Skeletal muscle satellite cell (primary cell): ENCODE results near the gene AFAP1L2.

ENCODE experiments used
- H3K27me3 ChIP-seq: 2 replicates; pipeline ENCODE4 v1.7.0; 2013; ENCODE audit warnings: low read length; ENCODE audit not compliant: control insufficient read depth, insufficient read depth
- H3K36me3 ChIP-seq: 2 replicates; pipeline ENCODE4 v1.7.0; 2013; ENCODE audit warnings: mild to moderate bottlenecking, control low read depth, low read length; ENCODE audit not compliant: insufficient read depth
- H3K4me1 ChIP-seq: 2 replicates; pipeline ENCODE4 v1.7.0; 2013; ENCODE audit warnings: low read length; ENCODE audit not compliant: control insufficient read depth, insufficient read depth
- H3K4me2 ChIP-seq: 2 replicates; pipeline ENCODE4 v1.7.0; 2013; ENCODE audit warnings: mild to moderate bottlenecking, low read length
- H3K4me3 ChIP-seq: 2 replicates; pipeline ENCODE4 v1.7.0; 2013; ENCODE audit warnings: low read length
- H3K9ac ChIP-seq: 2 replicates; pipeline ENCODE4 v1.7.0; 2013; ENCODE audit warnings: mild to moderate bottlenecking, low read depth, low read length, moderate library complexity
- H3K9me3 ChIP-seq: replicated peaks from 2 replicates; pipeline ENCODE4 v1.7.0; 2013; ENCODE audit warnings: mild to moderate bottlenecking, control low read depth, low read length

Gene AFAP1L2

DNA sequence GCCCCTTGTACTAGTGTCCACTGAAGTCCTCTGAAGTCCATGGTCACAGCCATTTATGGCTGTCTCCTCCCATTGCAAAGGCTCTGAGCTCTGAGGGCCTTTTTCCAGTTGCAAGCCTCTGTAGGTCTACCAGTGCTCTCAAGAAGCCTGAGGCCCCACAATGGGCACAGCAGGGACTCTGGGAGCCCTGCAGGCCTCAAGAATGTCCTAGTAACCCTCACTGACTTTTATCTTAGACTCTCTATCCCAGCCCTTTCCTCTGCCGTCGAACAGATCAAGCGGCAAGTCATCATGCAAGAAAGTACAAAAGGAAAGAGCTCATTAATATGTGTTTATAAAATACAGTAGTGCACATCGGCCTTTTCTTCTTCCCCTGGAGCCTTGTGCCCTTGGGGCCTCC, 141.8 kb downstream of the AFAP1L2 start:
- Histone ChIP-seq H3K4me1 (peaks cover 13% of the 10 kb centered on the region), H3K27me3 (peaks cover 9% of the 10 kb centered on the region), H3K4me3 (no peak overlapping the region), H3K4me2 (no peak overlapping the region), H3K9ac (no peak overlapping the region), H3K36me3 (no peaks in the 10 kb centered on the region), H3K9me3 (no peaks in the 10 kb centered on the region)

GRCh38 chr10:114261076-114261475, 143.2 kb downstream of the AFAP1L2 start:
- H3K27me3 ChIP-seq = peaks cover 5% of the 10 kb centered on the region
- no peaks in the 10 kb centered on the region for H3K36me3 ChIP-seq
- H3K4me1 ChIP-seq = peaks cover 13% of the 10 kb centered on the region
- H3K4me2 ChIP-seq = no peak overlapping the region
- H3K4me3 ChIP-seq = no peak overlapping the region
- H3K9ac ChIP-seq = no peak overlapping the region
- H3K9me3 ChIP-seq = no peaks in the 10 kb centered on the region

- H3K27me3 ChIP-seq = peaks cover 2% of the 10 kb centered on the region
These were observed 143.9 kb downstream of the AFAP1L2 start for GRCh38 chr10:114260366-114260765.

GRCh38 chr10:114259824-114260223, 144.5 kb downstream of the AFAP1L2 start:
- Histone ChIP-seq H3K27me3 (no peaks in the 10 kb centered on the region), H3K4me2 (no peak overlapping the region), H3K9me3 (no peaks in the 10 kb centered on the region), H3K4me3 (no peak overlapping the region), H3K9ac (no peak overlapping the region), H3K36me3 (no peaks in the 10 kb centered on the region), H3K4me1 (peaks cover 13% of the 10 kb centered on the region)

More at GRCh38 chr10:114260366-114260765, 143.9 kb downstream of the AFAP1L2 start:
- no peaks in the 10 kb centered on the region for H3K9me3 ChIP-seq
- H3K36me3 ChIP-seq = no peaks in the 10 kb centered on the region
- no peak overlapping the region for H3K9ac ChIP-seq
- no peak overlapping the region for H3K4me3 ChIP-seq
- no peak overlapping the region for H3K4me2 ChIP-seq
- peaks cover 13% of the 10 kb centered on the region for H3K4me1 ChIP-seq

GRCh38 chr10:114258274-114258840, 145.9 kb downstream of the AFAP1L2 start:
- Histone ChIP-seq H3K4me2 (no peak overlapping the region), H3K4me1 (peaks cover 13% of the 10 kb centered on the region), H3K27me3 (no peaks in the 10 kb centered on the region), H3K9me3 (no peaks in the 10 kb centered on the region), H3K36me3 (no peaks in the 10 kb centered on the region), H3K4me3 (no peak overlapping the region), H3K9ac (no peak overlapping the region)

DNA sequence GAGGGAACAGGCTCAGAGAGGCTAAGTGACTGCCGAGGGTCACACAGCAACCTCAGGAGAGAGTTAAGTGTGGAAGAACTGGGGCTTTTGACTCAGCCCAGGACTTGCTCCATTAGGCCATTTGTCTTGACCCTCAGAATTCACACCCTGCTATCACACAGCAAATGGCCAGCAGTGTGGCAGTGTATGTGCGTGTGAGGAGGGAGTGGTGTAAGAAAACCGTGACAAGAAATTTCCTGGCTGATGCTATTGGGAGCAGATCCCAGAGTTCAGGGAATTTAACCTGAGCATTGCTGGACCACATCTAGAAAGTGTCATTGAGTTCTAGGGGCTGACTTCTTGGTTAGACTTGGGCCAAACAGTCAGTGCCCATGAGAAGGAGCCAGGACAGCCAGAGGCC, 146.8 kb downstream of the AFAP1L2 start:
- H3K4me1 ChIP-seq = peaks cover 13% of the 10 kb centered on the region
- H3K36me3 ChIP-seq = no peaks in the 10 kb centered on the region

GRCh38 chr10:114256822-114257221, 147.5 kb downstream of the AFAP1L2 start:
- Histone ChIP-seq H3K9me3 (no peaks in the 10 kb centered on the region), H3K4me1 (peaks cover 13% of the 10 kb centered on the region), H3K4me3 (no peak overlapping the region), H3K27me3 (no peaks in the 10 kb centered on the region), H3K4me2 (no peak overlapping the region), H3K9ac (no peak overlapping the region), H3K36me3 (no peaks in the 10 kb centered on the region)

More for the DNA sequence above, 146.8 kb downstream of the AFAP1L2 start:
- Histone ChIP-seq H3K9me3 (no peaks in the 10 kb centered on the region), H3K27me3 (no peaks in the 10 kb centered on the region), H3K4me2 (no peak overlapping the region), H3K4me3 (no peak overlapping the region), H3K9ac (no peak overlapping the region)

DNA sequence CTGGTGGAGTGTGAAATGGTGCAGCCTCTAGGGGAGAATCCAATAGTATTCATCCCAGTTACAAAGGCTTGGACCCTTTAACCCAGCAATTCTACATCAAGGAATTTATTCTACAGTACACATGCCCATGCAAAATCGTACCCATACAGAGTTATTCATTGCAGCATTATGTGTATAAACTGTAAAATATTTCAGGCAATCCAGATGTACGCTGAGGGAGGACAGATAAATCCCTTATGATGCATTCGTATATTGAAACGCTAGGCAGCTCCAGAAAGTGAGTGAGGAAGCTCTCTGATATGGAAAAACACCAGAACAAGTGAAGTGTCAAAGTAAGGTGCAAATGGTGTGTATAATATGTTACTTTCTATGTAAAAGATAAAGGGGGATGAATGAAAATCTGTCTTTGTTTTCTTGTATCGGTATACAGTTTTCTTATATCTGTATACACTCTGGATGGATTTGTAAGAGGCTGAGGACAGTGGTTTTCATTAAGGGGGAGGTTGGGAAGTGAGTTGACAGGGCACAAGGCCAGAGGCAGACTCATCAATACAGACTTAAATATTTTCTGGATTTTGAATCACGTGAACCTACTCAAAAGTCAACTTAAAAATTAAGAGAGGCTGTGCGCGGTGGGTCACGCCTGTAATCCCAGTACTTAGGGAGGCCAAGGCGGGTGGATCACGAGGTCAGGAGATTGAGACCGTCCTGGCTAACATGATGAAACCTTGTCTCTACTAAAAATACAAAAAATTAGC, 148.1 kb downstream of the AFAP1L2 start:
- Histone ChIP-seq H3K9ac (no peak overlapping the region), H3K36me3 (no peaks in the 10 kb centered on the region), H3K4me1 (peaks cover 13% of the 10 kb centered on the region), H3K27me3 (no peaks in the 10 kb centered on the region), H3K9me3 (no peaks in the 10 kb centered on the region), H3K4me3 (no peak overlapping the region), H3K4me2 (no peak overlapping the region)

DNA sequence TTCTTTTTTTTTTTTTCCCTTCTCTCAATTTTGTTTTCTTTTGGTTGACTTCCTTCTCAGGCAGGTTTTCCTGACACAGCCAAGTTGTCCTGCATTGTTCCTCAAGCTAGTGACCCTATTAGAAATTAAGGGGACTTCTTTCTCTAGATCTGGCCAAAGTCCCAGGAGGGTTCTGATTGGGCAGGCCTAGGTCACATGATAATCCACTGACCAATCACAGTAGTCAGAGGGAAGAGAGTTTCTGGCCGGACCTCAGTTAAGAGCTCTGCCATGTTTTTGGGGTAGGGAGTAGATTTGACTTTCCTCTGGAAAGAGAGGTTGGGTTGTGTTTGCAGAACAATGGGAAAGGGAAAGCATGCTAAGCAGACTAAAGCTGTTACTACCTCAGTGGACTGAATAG, 149.1 kb downstream of the AFAP1L2 start:
- H3K4me1 ChIP-seq = peaks cover 6% of the 10 kb centered on the region
- H3K4me3 ChIP-seq = no peak overlapping the region
- H3K9ac ChIP-seq = no peak overlapping the region
- no peaks in the 10 kb centered on the region for H3K9me3 ChIP-seq
- H3K27me3 ChIP-seq = peaks cover 6% of the 10 kb centered on the region
- no peak overlapping the region for H3K4me2 ChIP-seq
- no peaks in the 10 kb centered on the region for H3K36me3 ChIP-seq

GRCh38 chr10:114252883-114253282, 151.4 kb downstream of the AFAP1L2 start:
- Histone ChIP-seq H3K4me2 (no peak overlapping the region), H3K4me3 (no peak overlapping the region), H3K9ac (no peak overlapping the region), H3K36me3 (no peaks in the 10 kb centered on the region), H3K27me3 (peaks cover 9% of the 10 kb centered on the region), H3K9me3 (no peaks in the 10 kb centered on the region), H3K4me1 (no peaks in the 10 kb centered on the region)

GRCh38 chr10:114252092-114252491, 152.2 kb downstream of the AFAP1L2 start:
- Histone ChIP-seq H3K4me3 (no peak overlapping the region), H3K9me3 (no peaks in the 10 kb centered on the region), H3K9ac (no peak overlapping the region), H3K4me2 (no peak overlapping the region), H3K4me1 (no peaks in the 10 kb centered on the region), H3K36me3 (no peaks in the 10 kb centered on the region), H3K27me3 (peaks cover 9% of the 10 kb centered on the region)

GRCh38 chr10:114250716-114251115, 153.6 kb downstream of the AFAP1L2 start:
- H3K4me2 ChIP-seq = no peak overlapping the region
- H3K36me3 ChIP-seq = no peaks in the 10 kb centered on the region
- H3K9me3 ChIP-seq = no peaks in the 10 kb centered on the region
- H3K27me3 ChIP-seq = peaks cover 9% of the 10 kb centered on the region
- no peak overlapping the region for H3K4me3 ChIP-seq
- no peak overlapping the region for H3K9ac ChIP-seq
- no peaks in the 10 kb centered on the region for H3K4me1 ChIP-seq
